A549 (cell line): ENCODE results near the gene COL13A1. TPM values are rescaled to one million over a fixed set of nuclear protein-coding genes. Genes with fewer than 3 reads are reported as not detected.

Experiments used
- ATAC-seq, 2 experiments: fragments of 200-7000 bp in 1 of 2; fragments of >200 bp in 1 of 2; cut with Nextera tagmentation in 1 of 2; cut with Tn5 transposase in 1 of 2; 3 replicates each; pipeline versions ENCODE4 v1.8.0 to v1.9.1; 2018 to 2020; ENCODE audit warnings: mild to moderate bottlenecking in 1 of 2, moderate library complexity in 1 of 2
- CTCF ChIA-PET: fragments of 300-600 bp; sonication (Branson Sonifier 250); formaldehyde crosslinking; extraction: SDS; loops from one replicate; lab custom pipeline; 2021; ENCODE audit warnings: antibody characterized with exemption, inconsistent platforms; lab: Yijun Ruan, JAX
- POLR2A ChIA-PET: fragments of 350-600 bp; formaldehyde crosslinking; extraction: SDS; loops from one replicate; lab custom pipeline; 2021; ENCODE audit warnings: antibody characterized with exemption, inconsistent platforms; lab: Yijun Ruan, JAX
- DNase-seq, 2 experiments: peaks; one replicate each; pipeline versions ENCODE4 v3.0.0 to v3.0.0-alpha.2; 2011 to 2016; ENCODE audit warnings: low read depth in 1 of 2, low spot score in 1 of 2
- FAIRE-seq: peaks from 2 replicates; lab custom pipeline; 2011; peaks lifted over from hg19 to GRCh38; lab: Jason Lieb, UNC
- H3K27ac ChIP-seq, 2 experiments: fragments of >200 bp; sonication (Bioruptor Twin); formaldehyde crosslinking; 3 replicates each; pipeline ENCODE4 v1.5.1; 2016 to 2017
- H3K4me1 ChIP-seq: fragments of >200 bp; sonication (Bioruptor Twin); formaldehyde crosslinking; 3 replicates; pipeline ENCODE4 v1.6.1; 2016
- H3K4me2 ChIP-seq: fragments of >200 bp; sonication (Bioruptor Twin); formaldehyde crosslinking; 3 replicates; pipeline ENCODE4 v1.6.1; 2016
- H3K4me3 ChIP-seq: fragments of >200 bp; sonication (Bioruptor Twin); formaldehyde crosslinking; 3 replicates; pipeline ENCODE4 v1.5.1; 2016
- H3K9me3 ChIP-seq: fragments of >200 bp; sonication (Bioruptor Twin); formaldehyde crosslinking; 3 replicates; pipeline ENCODE4 v1.6.1; 2016
- CEBPB ChIP-seq, 2 experiments: fragments of >200 bp in 1 of 2; sonication (Bioruptor Twin) in 1 of 2; formaldehyde crosslinking in 1 of 2; IDR thresholded peaks; 2 replicates each; pipeline ENCODE4 v1.6.1; 2012 to 2016
- CHD4 ChIP-seq: fragments of 200-600 bp; sonication (generic); IDR thresholded peaks from 2 replicates; pipeline ENCODE4 v1.6.1; 2016; ENCODE audit warnings: antibody characterized with exemption, mild to moderate bottlenecking, borderline replicate concordance
- EHF ChIP-seq: fragments of 250-450 bp; sonication (Bioruptor Pico); IDR thresholded peaks from 2 replicates; pipeline ENCODE4 v1.5.0; 2020; ENCODE audit warnings: mild to moderate bottlenecking
- EHMT2 ChIP-seq: fragments of 200-600 bp; sonication (generic); IDR thresholded peaks from 2 replicates; pipeline ENCODE4 v1.6.1; 2016; ENCODE audit warnings: antibody characterized with exemption, low read depth, mild to moderate bottlenecking, moderate library complexity
- ESRRA ChIP-seq: fragments of 150-350 bp; IDR thresholded peaks from 2 replicates; pipeline ENCODE4 v1.6.1; 2014; ENCODE audit warnings: mild to moderate bottlenecking, low read length, borderline replicate concordance
- FOSB ChIP-seq: fragments of 250-450 bp; sonication (Bioruptor Pico); IDR thresholded peaks from 2 replicates; pipeline ENCODE4 v1.5.0; 2020; ENCODE audit warnings: mild to moderate bottlenecking, moderate library complexity
- HEYL ChIP-seq: fragments of 250-450 bp; sonication (Bioruptor Pico); IDR thresholded peaks from 2 replicates; pipeline ENCODE4 v1.8.0; 2021; ENCODE audit warnings: mild to moderate bottlenecking, moderate library complexity
- HOXB5 ChIP-seq: fragments of 250-450 bp; sonication (Bioruptor Pico); IDR thresholded peaks from 2 replicates; pipeline ENCODE4 v1.5.0; 2020; ENCODE audit warnings: mild to moderate bottlenecking, moderate library complexity
- JUNB ChIP-seq: fragments of >200 bp; sonication (Bioruptor Twin); formaldehyde crosslinking; IDR thresholded peaks from 2 replicates; pipeline ENCODE4 v1.6.1; 2016
- KDM5A ChIP-seq: fragments of 200-600 bp; sonication (generic); IDR thresholded peaks from 2 replicates; pipeline ENCODE4 v1.6.1; 2016; ENCODE audit warnings: antibody characterized with exemption, mild to moderate bottlenecking
- RNF2 ChIP-seq: fragments of 200-600 bp; sonication (generic); IDR thresholded peaks from 2 replicates; pipeline ENCODE4 v1.6.1; 2016; ENCODE audit warnings: low read depth, mild to moderate bottlenecking, antibody characterized with exemption, moderate library complexity, borderline replicate concordance
- SMC3 ChIP-seq: fragments of >200 bp; sonication (Bioruptor Twin); formaldehyde crosslinking; IDR thresholded peaks from 3 replicates; pipeline ENCODE4 v1.6.1; 2018; ENCODE audit warnings: inconsistent platforms
- TFCP2L1 ChIP-seq: fragments of 250-450 bp; sonication (Bioruptor Pico); IDR thresholded peaks from 2 replicates; pipeline ENCODE4 v1.5.0; 2021; ENCODE audit warnings: mild to moderate bottlenecking
- TP53 ChIP-seq: fragments of 250-450 bp; sonication (Bioruptor Pico); IDR thresholded peaks from 2 replicates; pipeline ENCODE4 v1.5.0; 2021; ENCODE audit warnings: mild to moderate bottlenecking, moderate library complexity
- ZC3H11A ChIP-seq: fragments of 450-650 bp; IDR thresholded peaks from 2 replicates; pipeline ENCODE4 v1.6.1; 2014; ENCODE audit warnings: antibody characterized with exemption, mild to moderate bottlenecking
- ZFP36 ChIP-seq: fragments of 450-650 bp; IDR thresholded peaks from 2 replicates; pipeline ENCODE4 v1.6.1; 2014; ENCODE audit warnings: borderline replicate concordance; ENCODE audit not compliant: partially characterized antibody
- WGBS: methylation state at CpG from one replicate; pipeline ENCODE4 v1.1.6; 2017; ENCODE audit errors: missing lambda C conversion rate; 5-methylcytosine and 5-hydroxymethylcytosine counted together
- polyA plus RNA-seq, 4 experiments: library from polyadenylated mRNA; depleted of rRNA in 3 of 4; stranded (reverse); fragments of >200 nt; fragmentation: RNase III in 1 of 4; extraction: RNeasy Plus Mini Kit Qiagen cat#74134 plus additional on column Dnase treatment in 1 of 4; gene quantifications; 2 replicates in 3 of 4; 3 replicates in 1 of 4; pipeline ENCODE4 v1.2.3, GENCODE V29; 2011 to 2017
- TF ChIP-seq, protein P1 (sequence below): fragments of >200 bp; sonication (Bioruptor Twin); formaldehyde crosslinking; IDR thresholded peaks from 3 replicates; pipeline ENCODE4 v1.5.1; 2016
- TF ChIP-seq, protein P2 (sequence below): fragments of 450-650 bp; IDR thresholded peaks from 2 replicates; pipeline ENCODE4 v1.6.1; 2014; ENCODE audit warnings: antibody characterized with exemption
- TF ChIP-seq, protein P3 (sequence below): fragments of >200 bp; sonication (Bioruptor Twin); formaldehyde crosslinking; IDR thresholded peaks from 3 replicates; pipeline ENCODE4 v1.6.1; 2016
- TF ChIP-seq, protein P4 (sequence below): fragments of 250-450 bp; sonication (Bioruptor Pico); IDR thresholded peaks from 2 replicates; pipeline ENCODE4 v1.5.0; 2021; ENCODE audit warnings: mild to moderate bottlenecking, moderate library complexity, borderline replicate concordance
- TF ChIP-seq, protein P5 (sequence below): fragments of 250-450 bp; sonication (Bioruptor Pico); IDR thresholded peaks from 2 replicates; pipeline ENCODE4 v1.5.0; 2020; ENCODE audit warnings: low read depth, mild to moderate bottlenecking, moderate library complexity

Gene COL13A1
- polyA plus RNA-seq, 2 of the 4 experiments (the other 2 are of a cell fraction) = 0.08 to 0.27 TPM

DNA sequence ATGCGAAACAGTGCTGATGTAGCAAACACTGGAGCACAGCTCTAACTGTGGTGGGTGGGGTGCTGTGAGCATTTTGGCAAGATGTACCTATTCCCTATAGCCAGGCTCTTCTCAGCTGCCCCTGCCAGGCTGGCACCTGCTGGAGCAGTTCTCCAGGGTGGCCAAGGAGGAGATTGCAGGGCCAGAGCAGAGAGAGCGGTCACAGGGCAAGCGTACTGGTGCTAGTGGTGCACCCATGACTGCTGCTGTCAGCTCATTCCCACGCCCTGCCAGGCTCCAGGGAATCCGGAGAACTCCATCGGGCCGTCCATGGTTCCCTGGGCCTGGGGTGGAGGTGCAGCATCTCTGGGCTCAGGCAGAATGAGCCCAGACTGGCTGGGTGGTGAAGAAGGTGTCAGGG lies 2.1 kb downstream of the COL13A1 start:
- H3K9me3 ChIP-seq = no peaks in the 10 kb centered on the region
- 93% methylated on average over 7 of the region's 7 CpGs for WGBS
- POLR2A ChIA-PET = no interaction called here
- H3K4me3 ChIP-seq = no peak overlapping the region
- ATAC-seq = no peak
- H3K4me1 ChIP-seq = peaks cover 17% of the 10 kb centered on the region
- CTCF ChIA-PET = interaction anchor here (0.9 to 2.7 kb wide), 7 partner anchors 11 to 160 kb away, joined by 3 to 17 read pairs (median 5); no protein-coding TSS in a partner anchor
- H3K27ac ChIP-seq = no peak overlapping the region
- DNase-seq = no peak
- TF ChIP-seq TP53 (CRISPR knock-in tag) (no peak), KDM5A (no peak), CEBPB (IDR thresholded peaks at IDR 0.05) (no peak), ESRRA (no peak), ZC3H11A (no peak), EHMT2 (no peak), FOSB (CRISPR knock-in tag) (no peak), SMC3 (no peak), TFCP2L1 (CRISPR knock-in tag) (no peak), HOXB5 (CRISPR knock-in tag) (no peak), HEYL (no peak), ZFP36 (no peak), CHD4 (no peak), RNF2 (no peak), EHF (no peak)
- TF ChIP-seq, protein P1, sequence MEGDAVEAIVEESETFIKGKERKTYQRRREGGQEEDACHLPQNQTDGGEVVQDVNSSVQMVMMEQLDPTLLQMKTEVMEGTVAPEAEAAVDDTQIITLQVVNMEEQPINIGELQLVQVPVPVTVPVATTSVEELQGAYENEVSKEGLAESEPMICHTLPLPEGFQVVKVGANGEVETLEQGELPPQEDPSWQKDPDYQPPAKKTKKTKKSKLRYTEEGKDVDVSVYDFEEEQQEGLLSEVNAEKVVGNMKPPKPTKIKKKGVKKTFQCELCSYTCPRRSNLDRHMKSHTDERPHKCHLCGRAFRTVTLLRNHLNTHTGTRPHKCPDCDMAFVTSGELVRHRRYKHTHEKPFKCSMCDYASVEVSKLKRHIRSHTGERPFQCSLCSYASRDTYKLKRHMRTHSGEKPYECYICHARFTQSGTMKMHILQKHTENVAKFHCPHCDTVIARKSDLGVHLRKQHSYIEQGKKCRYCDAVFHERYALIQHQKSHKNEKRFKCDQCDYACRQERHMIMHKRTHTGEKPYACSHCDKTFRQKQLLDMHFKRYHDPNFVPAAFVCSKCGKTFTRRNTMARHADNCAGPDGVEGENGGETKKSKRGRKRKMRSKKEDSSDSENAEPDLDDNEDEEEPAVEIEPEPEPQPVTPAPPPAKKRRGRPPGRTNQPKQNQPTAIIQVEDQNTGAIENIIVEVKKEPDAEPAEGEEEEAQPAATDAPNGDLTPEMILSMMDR = no peak
- TF ChIP-seq, protein P2, sequence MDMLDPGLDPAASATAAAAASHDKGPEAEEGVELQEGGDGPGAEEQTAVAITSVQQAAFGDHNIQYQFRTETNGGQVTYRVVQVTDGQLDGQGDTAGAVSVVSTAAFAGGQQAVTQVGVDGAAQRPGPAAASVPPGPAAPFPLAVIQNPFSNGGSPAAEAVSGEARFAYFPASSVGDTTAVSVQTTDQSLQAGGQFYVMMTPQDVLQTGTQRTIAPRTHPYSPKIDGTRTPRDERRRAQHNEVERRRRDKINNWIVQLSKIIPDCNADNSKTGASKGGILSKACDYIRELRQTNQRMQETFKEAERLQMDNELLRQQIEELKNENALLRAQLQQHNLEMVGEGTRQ = no peak
- TF ChIP-seq, protein P3, sequence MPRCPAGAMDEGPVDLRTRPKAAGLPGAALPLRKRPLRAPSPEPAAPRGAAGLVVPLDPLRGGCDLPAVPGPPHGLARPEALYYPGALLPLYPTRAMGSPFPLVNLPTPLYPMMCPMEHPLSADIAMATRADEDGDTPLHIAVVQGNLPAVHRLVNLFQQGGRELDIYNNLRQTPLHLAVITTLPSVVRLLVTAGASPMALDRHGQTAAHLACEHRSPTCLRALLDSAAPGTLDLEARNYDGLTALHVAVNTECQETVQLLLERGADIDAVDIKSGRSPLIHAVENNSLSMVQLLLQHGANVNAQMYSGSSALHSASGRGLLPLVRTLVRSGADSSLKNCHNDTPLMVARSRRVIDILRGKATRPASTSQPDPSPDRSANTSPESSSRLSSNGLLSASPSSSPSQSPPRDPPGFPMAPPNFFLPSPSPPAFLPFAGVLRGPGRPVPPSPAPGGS = no peak
- TF ChIP-seq, protein P4, sequence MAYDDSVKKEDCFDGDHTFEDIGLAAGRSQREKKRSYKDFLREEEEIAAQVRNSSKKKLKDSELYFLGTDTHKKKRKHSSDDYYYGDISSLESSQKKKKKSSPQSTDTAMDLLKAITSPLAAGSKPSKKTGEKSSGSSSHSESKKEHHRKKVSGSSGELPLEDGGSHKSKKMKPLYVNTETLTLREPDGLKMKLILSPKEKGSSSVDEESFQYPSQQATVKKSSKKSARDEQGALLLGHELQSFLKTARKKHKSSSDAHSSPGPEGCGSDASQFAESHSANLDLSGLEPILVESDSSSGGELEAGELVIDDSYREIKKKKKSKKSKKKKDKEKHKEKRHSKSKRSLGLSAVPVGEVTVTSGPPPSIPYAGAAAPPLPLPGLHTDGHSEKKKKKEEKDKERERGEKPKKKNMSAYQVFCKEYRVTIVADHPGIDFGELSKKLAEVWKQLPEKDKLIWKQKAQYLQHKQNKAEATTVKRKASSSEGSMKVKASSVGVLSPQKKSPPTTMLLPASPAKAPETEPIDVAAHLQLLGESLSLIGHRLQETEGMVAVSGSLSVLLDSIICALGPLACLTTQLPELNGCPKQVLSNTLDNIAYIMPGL (CRISPR knock-in tag) = no peak
- TF ChIP-seq, protein P5, sequence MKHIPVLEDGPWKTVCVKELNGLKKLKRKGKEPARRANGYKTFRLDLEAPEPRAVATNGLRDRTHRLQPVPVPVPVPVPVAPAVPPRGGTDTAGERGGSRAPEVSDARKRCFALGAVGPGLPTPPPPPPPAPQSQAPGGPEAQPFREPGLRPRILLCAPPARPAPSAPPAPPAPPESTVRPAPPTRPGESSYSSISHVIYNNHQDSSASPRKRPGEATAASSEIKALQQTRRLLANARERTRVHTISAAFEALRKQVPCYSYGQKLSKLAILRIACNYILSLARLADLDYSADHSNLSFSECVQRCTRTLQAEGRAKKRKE = no peak
- FAIRE-seq = no peak
- no peak overlapping the region for H3K4me2 ChIP-seq

DNA sequence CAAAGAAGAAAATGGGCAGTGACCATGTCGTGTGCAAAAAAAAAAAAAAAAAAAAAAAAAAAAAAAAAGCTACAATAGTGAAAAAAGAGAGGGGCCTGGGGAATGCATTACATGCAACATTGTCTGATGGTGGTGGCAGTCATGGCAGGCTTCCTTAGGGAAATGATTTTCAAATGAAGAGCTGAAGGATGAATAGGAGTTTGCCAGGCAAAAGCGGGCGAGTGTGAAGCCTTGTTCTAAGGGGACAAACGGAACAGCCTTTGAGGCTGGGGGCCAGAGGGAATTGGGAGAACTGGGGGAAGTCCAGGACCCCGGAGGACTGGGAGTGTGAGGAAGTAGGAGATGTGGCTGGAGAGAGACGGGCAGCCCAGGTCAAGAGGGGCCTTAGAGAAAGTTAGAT lies 3.1 kb downstream of the COL13A1 start:
- Histone ChIP-seq H3K27ac (no peak overlapping the region), H3K4me3 (no peak overlapping the region), H3K4me2 (no peak overlapping the region)
- FAIRE-seq = no peak
- no peak for DNase-seq
- no peak for TF ChIP-seq CEBPB (IDR thresholded peaks at IDR 0.05)
- TF ChIP-seq JUNB = no peak
- TF ChIP-seq, all 56 proteins: peak for 0
- ATAC-seq = no peak
- 77% methylated on average over 6 of the region's 6 CpGs for WGBS
- H3K4me1 ChIP-seq = peaks cover 17% of the 10 kb centered on the region
- POLR2A ChIA-PET = interaction anchor here (0.6 kb wide), 1 partner anchor 73 kb away, joined by 3 read pairs; no protein-coding TSS in a partner anchor
- CTCF ChIA-PET = interaction anchor here (0.6 to 5.9 kb wide), 9 partner anchors 10 to 298 kb away, joined by 3 to 41 read pairs (median 4); no protein-coding TSS in a partner anchor
- H3K9me3 ChIP-seq = no peaks in the 10 kb centered on the region
